ENCODE measurements around the gene CUL1. TPM values are rescaled to one million over a fixed set of nuclear protein-coding genes. Genes with fewer than 3 reads are reported as not detected.

CUL1 gene
- total and polyA plus RNA-seq, 9 donors = 31.9 to 51.3 (median 40.2) TPM

- Histone ChIP-seq H3K9me3 (no peaks in the 10 kb centered on the region), H3K36me3 (no peaks in the 10 kb centered on the region), H3K4me1 (ENCODE audit: insufficient read depth) (peaks cover 6% of the 10 kb centered on the region), H3K27me3 (no peaks in the 10 kb centered on the region), H3K4me3 (no peak overlapping the region), H3K27ac (no peak overlapping the region)
- intact Hi-C loops (cut with DNase I) = no loop called here
- WGBS, 3 donors = 91 to 93% (median 92%) methylated on average over 6 of the region's 6 CpGs
- no peak for DNase-seq
- TF ChIP-seq CTCF (IDR thresholded peaks at IDR 0.05) (no peak), POLR2A (IDR thresholded peaks at IDR 0.05) (no peak), EP300 (IDR thresholded peaks at IDR 0.05) (no peak)
These were observed 16.3 kb downstream of the CUL1 start for GRCh38 chr7:148715027-148715426.

GRCh38 chr7:148717266-148717793 is 18.6 kb downstream of the CUL1 start:
- no peak for TF ChIP-seq POLR2A (IDR thresholded peaks at IDR 0.05)
- DNase-seq = no peak
- no peaks in the 10 kb centered on the region for H3K27me3 ChIP-seq
- no peaks in the 10 kb centered on the region for H3K36me3 ChIP-seq
- H3K4me3 ChIP-seq = no peak overlapping the region
- H3K27ac ChIP-seq = no peak overlapping the region
- no peaks in the 10 kb centered on the region for H3K9me3 ChIP-seq
- WGBS, 3 donors = 97 to 98% (median 98%) methylated on average over 12 of the region's 12 CpGs
- peaks cover 12% of the 10 kb centered on the region for H3K4me1 ChIP-seq (ENCODE audit: insufficient read depth)
- intact Hi-C loops (cut with DNase I) = no loop called here

DNA sequence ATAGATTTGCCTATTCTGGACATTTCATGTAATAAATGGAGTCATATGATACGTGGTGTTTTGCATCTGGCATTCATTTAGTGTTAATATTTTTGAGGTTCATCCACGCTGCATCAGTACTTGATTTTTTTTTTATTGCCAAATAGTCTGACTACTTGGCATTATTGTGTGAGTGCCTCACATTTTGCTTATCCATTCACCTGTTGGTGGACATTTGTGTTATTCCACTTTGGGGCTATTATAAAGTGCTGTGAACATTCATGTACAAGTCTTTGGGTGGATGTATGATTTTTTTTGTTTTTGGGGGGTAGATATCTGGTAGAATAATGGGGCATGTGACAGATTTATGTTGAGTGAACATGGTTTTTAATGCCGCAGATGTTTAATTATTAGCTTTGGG is 19.7 kb downstream of the CUL1 start:
- WGBS, 3 donors = 87 to 90% (median 90%) methylated on average over 3 of the region's 3 CpGs
- Histone ChIP-seq H3K27ac (no peak overlapping the region), H3K4me3 (no peak overlapping the region), H3K27me3 (no peaks in the 10 kb centered on the region), H3K36me3 (no peaks in the 10 kb centered on the region), H3K4me1 (ENCODE audit: insufficient read depth) (peaks cover 20% of the 10 kb centered on the region), H3K9me3 (no peaks in the 10 kb centered on the region)
- intact Hi-C loops (cut with DNase I) = no loop called here
- no peak for DNase-seq
- no peak for TF ChIP-seq CTCF (IDR thresholded peaks at IDR 0.05)
- no peak for TF ChIP-seq EP300 (IDR thresholded peaks at IDR 0.05)
- no peak for TF ChIP-seq POLR2A (IDR thresholded peaks at IDR 0.05)

DNA sequence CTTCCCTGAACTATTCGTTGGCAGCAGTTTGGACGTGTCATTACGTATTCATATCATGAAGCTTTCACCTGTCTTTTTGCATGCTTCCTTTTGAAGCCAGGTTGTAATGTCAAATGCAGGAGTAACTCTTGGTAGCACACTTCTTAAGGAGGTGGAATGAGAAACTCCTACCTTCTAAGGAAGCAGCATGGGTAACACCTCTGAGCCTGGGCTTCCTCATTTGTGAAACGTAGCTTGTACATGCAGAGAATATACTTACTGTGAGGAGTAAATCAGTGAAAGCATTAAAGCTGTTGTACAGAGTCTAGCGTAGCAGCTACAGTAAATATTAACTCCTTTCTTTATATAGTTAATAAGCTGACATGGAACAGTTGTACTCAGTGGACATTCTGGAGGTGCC is 21.1 kb downstream of the CUL1 start:
- Histone ChIP-seq H3K9me3 (no peaks in the 10 kb centered on the region), H3K36me3 (no peaks in the 10 kb centered on the region), H3K27me3 (no peaks in the 10 kb centered on the region), H3K4me3 (no peak overlapping the region), H3K4me1 (ENCODE audit: insufficient read depth) (peaks cover 23% of the 10 kb centered on the region), H3K27ac (no peak overlapping the region)
- DNase-seq = no peak
- TF ChIP-seq POLR2A (IDR thresholded peaks at IDR 0.05) (no peak), CTCF (IDR thresholded peaks at IDR 0.05) (no peak), EP300 (IDR thresholded peaks at IDR 0.05) (no peak)
- intact Hi-C loops (cut with DNase I) = no loop called here
- 74 to 79% (median 75%) methylated on average over 5 of the region's 5 CpGs for WGBS, 3 donors

GRCh38 chr7:148720472-148720871 is 21.8 kb downstream of the CUL1 start:
- Histone ChIP-seq H3K27ac (no peak overlapping the region), H3K9me3 (no peaks in the 10 kb centered on the region), H3K36me3 (no peaks in the 10 kb centered on the region), H3K4me3 (no peak overlapping the region), H3K27me3 (no peaks in the 10 kb centered on the region), H3K4me1 (ENCODE audit: insufficient read depth) (peaks cover 26% of the 10 kb centered on the region)
- WGBS, 3 donors = 74 to 80% (median 75%) methylated on average over 5 of the region's 5 CpGs
- no peak for DNase-seq
- intact Hi-C loops (cut with DNase I) = no loop called here
- TF ChIP-seq CTCF (IDR thresholded peaks at IDR 0.05) (no peak), POLR2A (IDR thresholded peaks at IDR 0.05) (no peak), EP300 (IDR thresholded peaks at IDR 0.05) (no peak)

All from ovary (tissue), 9 donors.